HUES6 (cell line): ENCODE data around the gene CMIP.
"Not testable (repeated sequence)": the region's sequence is repeated elsewhere in the genome, so short reads cannot be mapped to it uniquely, and the experiment has no call there.

Experiments
- H3K27ac ChIP-seq: 2 replicates; pipeline ENCODE4 v1.7.0; 2013; ENCODE audit warnings: low read depth, mild to moderate bottlenecking, low read length, inconsistent platforms
- H3K27me3 ChIP-seq: 2 replicates; pipeline ENCODE4 v1.6.1; 2013; ENCODE audit warnings: low read length; ENCODE audit not compliant: control insufficient read depth, insufficient read depth
- H3K36me3 ChIP-seq: 2 replicates; pipeline ENCODE4 v1.6.1; 2013; ENCODE audit warnings: low read length; ENCODE audit not compliant: control insufficient read depth, insufficient read depth
- H3K4me1 ChIP-seq: 2 replicates; pipeline ENCODE4 v1.6.1; 2013; ENCODE audit warnings: low read length; ENCODE audit not compliant: control insufficient read depth, insufficient read depth
- H3K4me3 ChIP-seq: 2 replicates; pipeline ENCODE4 v1.5.1; 2013; ENCODE audit warnings: low read depth, low read length
- H3K9ac ChIP-seq: one replicate; pipeline ENCODE4 v1.6.1; 2013; ENCODE audit warnings: mild to moderate bottlenecking, low read length
- H3K9me3 ChIP-seq: 2 replicates; pipeline ENCODE4 v1.6.1; 2013; ENCODE audit warnings: low read depth, low read length; ENCODE audit not compliant: control insufficient read depth, insufficient read depth

CMIP gene

DNA sequence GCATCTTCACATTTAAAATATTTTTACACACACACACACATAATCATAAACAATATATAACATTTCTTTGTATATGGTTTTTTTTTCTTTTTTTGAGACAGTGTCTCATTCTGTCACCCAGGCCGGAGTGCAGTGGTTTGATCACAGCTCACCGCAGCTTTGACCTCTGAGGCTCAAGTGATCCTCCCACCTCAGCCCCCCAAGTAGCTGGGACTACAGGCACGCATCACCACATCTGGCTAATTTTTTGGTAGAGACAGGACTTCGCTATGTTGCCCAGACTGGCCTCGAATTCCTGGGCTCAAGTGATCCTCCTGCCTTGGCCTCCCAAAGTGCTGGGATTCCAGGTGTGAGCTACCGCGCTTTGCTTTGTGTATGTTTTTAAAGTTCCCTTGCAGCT is 78.2 kb downstream of the CMIP start:
- H3K9me3 ChIP-seq, H3K4me1 ChIP-seq, H3K9ac ChIP-seq, H3K36me3 ChIP-seq, H3K27ac ChIP-seq, H3K27me3 ChIP-seq, H3K4me3 ChIP-seq: not testable (repeated sequence)

DNA sequence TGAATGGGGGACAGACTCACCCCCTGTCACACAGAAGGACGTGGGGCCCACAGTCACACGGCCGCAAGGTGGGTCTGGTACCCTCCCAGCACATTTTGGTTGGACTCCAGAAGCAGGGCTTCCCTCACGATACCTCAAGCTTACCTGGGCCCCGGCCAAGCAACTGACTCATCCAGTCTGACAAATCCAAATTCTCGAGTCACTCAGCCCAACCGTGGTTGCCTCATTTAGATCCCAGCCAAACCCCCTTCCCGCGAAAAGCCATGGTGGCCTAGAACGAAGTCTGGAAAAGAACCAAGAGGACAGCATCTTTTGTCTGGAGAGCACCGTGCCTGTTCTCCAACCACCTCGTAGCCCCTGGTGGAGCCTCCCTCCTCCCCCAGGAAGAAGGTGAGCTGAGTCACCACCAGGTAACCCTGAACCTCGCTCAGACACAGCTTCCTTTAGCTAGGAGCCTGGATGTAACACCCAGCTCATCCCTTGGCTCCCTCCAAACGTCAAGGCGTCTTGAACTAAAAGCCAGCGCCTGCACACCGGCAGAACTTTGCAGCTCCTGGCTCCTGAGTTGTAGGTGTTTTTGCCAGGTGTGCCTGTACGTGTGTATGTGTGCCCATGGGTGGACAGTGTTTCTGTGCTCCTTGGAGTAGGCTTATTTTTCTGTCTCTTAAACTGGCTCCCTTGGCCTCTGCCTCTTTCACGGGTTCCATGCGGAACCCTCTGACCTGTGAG is 78.9 kb downstream of the CMIP start:
- H3K4me1 ChIP-seq = peaks cover 7% of the 10 kb centered on the region; the same call in 1 of the 2 replicates
- no peak overlapping the region for H3K9ac ChIP-seq
- H3K9me3 ChIP-seq = peaks cover 9% of the 10 kb centered on the region; the same call in 1 of the 2 replicates
- H3K4me3 ChIP-seq = no peak overlapping the region
- no peaks in the 10 kb centered on the region for H3K27me3 ChIP-seq
- H3K27ac ChIP-seq = no peak overlapping the region
- peaks cover 3% of the 10 kb centered on the region; the same call in 1 of the 2 replicates for H3K36me3 ChIP-seq

DNA sequence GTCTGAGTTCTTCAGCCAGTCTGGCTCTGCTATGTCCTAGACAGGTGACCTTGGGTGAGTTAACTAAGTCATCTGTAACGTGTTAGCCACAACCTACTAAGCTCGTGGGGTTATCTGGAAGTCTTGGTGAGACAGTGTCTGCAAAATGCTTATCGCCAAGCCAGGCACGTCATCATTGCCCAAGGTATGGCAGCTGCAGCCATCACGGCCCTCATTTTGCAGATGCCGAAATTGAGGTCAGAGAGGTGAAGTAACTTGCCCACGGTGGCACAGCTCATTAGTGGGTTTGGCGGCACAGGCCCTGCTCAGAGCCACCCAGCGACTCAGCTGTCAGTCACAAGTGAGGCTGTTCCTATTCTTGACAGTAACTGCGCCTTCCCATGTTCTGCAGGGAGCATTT is 79.8 kb downstream of the CMIP start:
- peaks cover 3% of the 10 kb centered on the region; the same call in 1 of the 2 replicates for H3K36me3 ChIP-seq
- H3K9ac ChIP-seq = no peak overlapping the region
- H3K27ac ChIP-seq = no peak overlapping the region
- H3K27me3 ChIP-seq = no peaks in the 10 kb centered on the region
- peaks cover 7% of the 10 kb centered on the region; the same call in 1 of the 2 replicates for H3K4me1 ChIP-seq
- peaks cover 9% of the 10 kb centered on the region for H3K9me3 ChIP-seq
- no peak overlapping the region for H3K4me3 ChIP-seq

DNA sequence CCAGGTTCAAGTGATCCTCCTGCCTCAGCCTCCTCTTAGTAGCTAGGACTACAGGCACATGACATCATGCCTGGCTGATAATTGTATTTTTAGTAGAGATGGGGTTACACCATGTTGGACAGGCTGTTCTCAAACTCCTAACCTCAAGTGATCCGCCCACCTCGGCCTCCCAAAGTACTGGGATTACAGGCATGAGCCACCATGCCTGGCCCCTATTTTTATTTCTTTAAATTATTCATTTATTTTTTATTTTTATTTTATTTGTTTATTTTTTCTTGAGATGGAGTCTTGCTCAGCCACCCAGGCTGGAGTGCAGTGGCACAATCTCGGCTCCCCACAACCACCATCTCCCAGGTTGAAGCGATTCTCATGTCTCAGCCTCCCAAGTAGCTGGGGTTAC is 80.3 kb downstream of the CMIP start:
- not testable (repeated sequence) for H3K4me1 ChIP-seq, H3K27me3 ChIP-seq, H3K36me3 ChIP-seq, H3K27ac ChIP-seq, H3K4me3 ChIP-seq, H3K9ac ChIP-seq
- peaks cover 11% of the 10 kb centered on the region for H3K9me3 ChIP-seq

DNA sequence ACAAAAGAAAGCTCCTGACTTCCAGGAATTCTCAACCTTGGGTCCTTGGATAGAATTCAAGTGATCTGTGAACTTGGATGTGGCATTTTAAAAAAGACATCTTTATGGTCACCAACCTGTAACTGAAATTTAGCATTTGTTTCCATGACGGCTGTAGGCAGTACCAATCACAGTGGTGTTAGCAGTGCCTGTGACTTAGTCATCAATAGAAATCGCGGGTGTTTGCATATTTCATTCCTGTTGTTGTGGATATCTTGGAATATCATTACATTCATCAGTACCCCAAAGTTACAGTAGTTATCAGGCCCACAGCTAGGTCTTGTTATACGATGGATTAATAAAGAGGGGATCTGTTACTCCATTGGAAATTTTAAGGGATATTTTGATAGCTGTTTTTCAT is 81.6 kb downstream of the CMIP start:
- no peaks in the 10 kb centered on the region for H3K27me3 ChIP-seq
- H3K27ac ChIP-seq = no peak overlapping the region
- H3K36me3 ChIP-seq = peaks cover 3% of the 10 kb centered on the region; the same call in 1 of the 2 replicates
- H3K4me1 ChIP-seq = peaks cover 17% of the 10 kb centered on the region
- no peak overlapping the region for H3K4me3 ChIP-seq
- H3K9ac ChIP-seq = no peak overlapping the region
- peaks cover 11% of the 10 kb centered on the region for H3K9me3 ChIP-seq

DNA sequence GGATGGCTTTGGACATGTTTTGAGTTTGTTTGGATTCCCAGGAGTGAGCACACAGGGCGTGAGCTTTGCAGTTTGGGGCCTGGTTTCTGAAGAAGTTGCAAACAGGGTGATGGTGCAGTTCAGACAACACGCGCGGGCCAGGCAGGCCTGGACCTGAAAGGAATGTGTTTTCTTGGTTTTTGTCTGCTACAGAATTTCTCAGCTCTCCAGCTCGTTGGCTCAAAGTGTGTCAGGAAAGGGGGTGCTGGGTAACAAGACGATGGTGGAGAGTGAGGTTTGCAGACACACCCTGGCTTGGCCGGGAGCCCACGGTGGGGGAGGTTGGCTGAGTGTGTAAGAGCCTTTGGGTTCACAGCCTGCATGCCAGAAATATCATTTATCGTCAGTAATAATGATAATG is 82.3 kb downstream of the CMIP start:
- Histone ChIP-seq H3K36me3 (peaks cover 3% of the 10 kb centered on the region; the same call in 1 of the 2 replicates), H3K9me3 (peaks cover 11% of the 10 kb centered on the region), H3K27ac (no peak overlapping the region), H3K4me3 (no peak overlapping the region), H3K9ac (no peak overlapping the region), H3K27me3 (no peaks in the 10 kb centered on the region), H3K4me1 (peaks cover 17% of the 10 kb centered on the region)

DNA sequence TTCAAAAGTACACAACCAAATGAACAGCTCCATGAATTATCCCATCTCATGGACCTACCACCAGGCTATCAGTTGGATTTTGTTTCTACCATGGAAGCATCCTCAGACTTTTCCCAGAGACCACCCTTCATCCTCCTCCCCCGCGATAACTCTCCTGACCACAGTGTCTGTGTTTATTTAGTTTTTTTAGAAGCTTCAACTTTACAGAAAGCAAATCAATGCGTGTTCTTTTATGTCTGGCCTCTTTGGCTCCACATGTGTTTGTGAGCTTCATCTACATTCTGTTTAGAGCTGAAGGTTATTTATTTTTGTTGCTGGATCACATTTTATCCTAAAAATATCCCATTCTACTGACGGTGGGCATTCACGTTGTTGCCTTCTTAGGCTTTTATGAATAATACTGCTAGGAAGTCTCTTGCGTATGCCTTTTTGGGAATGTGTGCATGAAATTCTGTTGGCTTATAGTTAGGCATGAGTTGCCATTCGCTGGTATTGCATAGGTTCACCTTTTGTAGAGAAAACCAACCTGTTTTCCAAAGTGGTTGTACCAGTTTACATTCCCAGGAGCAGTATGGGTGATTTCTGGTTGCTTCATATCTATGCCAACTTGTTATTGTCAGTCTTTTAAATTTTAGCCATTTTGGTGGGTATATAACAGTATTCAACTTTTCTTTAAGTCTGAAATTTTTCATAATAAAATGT is 83.0 kb downstream of the CMIP start:
- peaks cover 11% of the 10 kb centered on the region for H3K9me3 ChIP-seq
- peaks cover 3% of the 10 kb centered on the region; the same call in 1 of the 2 replicates for H3K36me3 ChIP-seq
- no peak overlapping the region for H3K27ac ChIP-seq
- no peak overlapping the region for H3K4me3 ChIP-seq
- peaks cover 14% of the 10 kb centered on the region; the same call in 1 of the 2 replicates for H3K4me1 ChIP-seq
- H3K27me3 ChIP-seq = no peaks in the 10 kb centered on the region
- no peak overlapping the region for H3K9ac ChIP-seq

DNA sequence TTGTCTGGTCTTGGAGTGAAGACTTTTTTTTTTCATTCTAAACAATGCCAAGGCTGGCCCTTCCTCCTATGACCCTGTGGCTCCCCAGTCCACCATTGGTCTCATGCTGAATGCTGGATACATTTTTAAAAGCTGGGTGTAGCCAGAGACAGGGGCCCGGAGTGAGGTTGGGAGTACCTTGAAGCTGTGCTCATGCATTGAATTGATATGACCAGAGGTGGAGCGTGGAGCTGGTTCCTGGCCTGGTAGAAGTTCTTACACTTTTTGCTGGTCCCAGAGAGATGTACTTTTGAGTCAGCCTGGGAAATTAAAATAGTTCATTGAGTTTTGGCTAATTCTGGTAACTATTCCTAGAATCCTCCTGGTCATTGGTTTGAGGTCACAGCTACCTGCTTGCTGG is 83.6 kb downstream of the CMIP start:
- H3K27me3 ChIP-seq = no peaks in the 10 kb centered on the region
- no peak overlapping the region for H3K4me3 ChIP-seq
- peaks cover 11% of the 10 kb centered on the region for H3K9me3 ChIP-seq
- H3K9ac ChIP-seq = no peak overlapping the region
- H3K27ac ChIP-seq = no peak overlapping the region
- H3K36me3 ChIP-seq = 0 out of 2 replicates have a peak, but pooled peaks cover under 1% of the 10 kb centered on the region
- H3K4me1 ChIP-seq = peaks cover 14% of the 10 kb centered on the region; the same call in 1 of the 2 replicates

DNA sequence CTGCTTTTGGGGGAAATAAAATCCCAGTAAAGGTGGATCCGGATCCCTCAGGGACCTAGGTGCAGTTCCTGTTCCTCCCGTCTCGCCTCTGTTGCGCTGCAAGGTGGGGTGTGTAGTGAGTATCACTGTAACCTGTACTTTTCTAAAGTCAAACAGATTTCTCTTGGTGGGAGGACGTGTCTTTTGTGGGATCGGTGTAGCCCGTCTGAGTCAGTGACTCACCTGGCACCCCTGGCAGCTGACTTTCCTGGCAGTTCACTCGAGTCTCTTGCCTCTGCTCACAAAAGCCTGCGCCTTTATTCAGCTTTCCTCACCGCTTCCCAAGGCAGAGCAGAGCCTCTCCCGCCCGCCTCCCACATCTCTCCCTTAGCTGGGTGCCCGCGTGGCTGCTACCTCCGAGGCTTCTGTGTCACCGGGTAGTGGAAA is 85.7 kb downstream of the CMIP start:
- peaks cover 11% of the 10 kb centered on the region for H3K9me3 ChIP-seq
- no peaks in the 10 kb centered on the region for H3K27me3 ChIP-seq
- H3K4me1 ChIP-seq = peaks cover 14% of the 10 kb centered on the region; the same call in 1 of the 2 replicates
- H3K4me3 ChIP-seq = no peak overlapping the region
- no peaks in the 10 kb centered on the region for H3K36me3 ChIP-seq
- no peak overlapping the region for H3K9ac ChIP-seq
- H3K27ac ChIP-seq = no peak overlapping the region

DNA sequence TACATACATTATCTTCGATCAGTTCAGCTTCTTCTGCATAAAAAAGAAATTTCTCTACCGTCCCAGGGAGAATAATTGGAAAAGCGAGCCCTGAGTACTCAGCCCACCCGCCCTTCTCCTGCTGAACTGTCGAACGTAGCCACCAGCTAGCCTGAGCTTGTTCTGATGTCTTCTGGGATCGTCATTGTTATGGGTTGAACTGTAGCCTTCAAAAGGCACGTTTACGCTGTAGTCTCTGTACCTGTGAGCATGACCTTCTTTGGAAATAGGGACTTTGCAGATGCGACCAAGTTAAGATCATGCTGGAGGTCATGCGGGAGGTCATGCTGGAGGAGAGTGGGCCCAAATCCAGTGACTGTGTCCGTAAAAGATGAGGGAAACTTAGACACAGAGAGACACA is 86.2 kb downstream of the CMIP start:
- peaks cover 11% of the 10 kb centered on the region for H3K9me3 ChIP-seq
- no peak overlapping the region for H3K27ac ChIP-seq
- H3K27me3 ChIP-seq = no peaks in the 10 kb centered on the region
- H3K36me3 ChIP-seq = no peaks in the 10 kb centered on the region
- H3K4me3 ChIP-seq = no peak overlapping the region
- peaks cover 14% of the 10 kb centered on the region; the same call in 1 of the 2 replicates for H3K4me1 ChIP-seq
- H3K9ac ChIP-seq = no peak overlapping the region

DNA sequence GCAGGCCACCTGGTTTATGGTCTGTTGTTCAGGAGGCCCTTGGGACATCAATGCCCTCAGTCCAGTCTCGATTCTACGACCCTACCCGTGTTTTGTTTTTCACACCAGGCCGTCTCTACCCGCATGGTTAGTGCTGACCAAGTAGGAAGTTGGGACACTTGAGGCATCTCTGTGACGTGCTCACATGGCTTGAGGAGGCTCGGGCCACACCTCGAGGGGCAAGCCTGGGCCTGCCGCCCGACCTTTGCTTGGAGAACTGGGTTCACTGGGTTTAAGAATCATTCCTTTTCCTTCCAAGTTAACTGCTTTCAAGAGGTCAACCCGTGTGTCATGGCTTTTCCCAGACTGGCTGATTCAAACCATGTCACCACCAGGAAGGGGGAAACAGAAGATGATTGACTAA is 86.8 kb downstream of the CMIP start:
- Histone ChIP-seq H3K9ac (no peak overlapping the region), H3K36me3 (no peaks in the 10 kb centered on the region), H3K9me3 (peaks cover 11% of the 10 kb centered on the region), H3K27me3 (no peaks in the 10 kb centered on the region), H3K4me3 (no peak overlapping the region), H3K4me1 (peaks cover 14% of the 10 kb centered on the region; the same call in 1 of the 2 replicates), H3K27ac (no peak overlapping the region)
